Stimulated activated CD4-positive, alpha-beta T cell treated with anti-CD3 and anti-CD28 coated beads, Interleukin-15, amount 100 ng/mL, for 1 hour (primary cell): Measurements from ENCODE around the gene ZP4.
"Not testable (repeated sequence)": the region's sequence is repeated elsewhere in the genome, so short reads cannot be mapped to it uniquely, and the experiment has no call there.

Experiments used
- DNase-seq, 2 donors: peaks; one replicate each; pipeline ENCODE4 v3.0.0-alpha.2; 2020; ENCODE audit warnings: low read depth in 1 of 2, low spot score in 1 of 2

The ZP4 gene

GRCh38 chr1:237878406-237878805 is 12.3 kb downstream of the ZP4 start:
- no peak for DNase-seq

- DNase-seq: no peak
These were observed 13.1 kb downstream of the ZP4 start for GRCh38 chr1:237877631-237878030.

GRCh38 chr1:237875291-237875690 is 15.4 kb downstream of the ZP4 start:
- DNase-seq: no peak

GRCh38 chr1:237873487-237874211 is 17.1 kb downstream of the ZP4 start:
- no peak for DNase-seq

GRCh38 chr1:237868817-237869600 is 21.7 kb downstream of the ZP4 start:
- DNase-seq: no peak

GRCh38 chr1:237867380-237867888 is 23.3 kb downstream of the ZP4 start:
- no peak for DNase-seq

GRCh38 chr1:237864338-237865244 is 26.1 kb downstream of the ZP4 start:
- no peak for DNase-seq

GRCh38 chr1:237863234-237863633 is 27.5 kb downstream of the ZP4 start:
- no peak for DNase-seq

GRCh38 chr1:237861944-237862343 is 28.8 kb downstream of the ZP4 start:
- DNase-seq: no peak

GRCh38 chr1:237858992-237859391 is 31.7 kb downstream of the ZP4 start:
- DNase-seq: no peak

GRCh38 chr1:237857455-237857854 is 33.3 kb downstream of the ZP4 start:
- no peak for DNase-seq

- DNase-seq: no peak
These were observed 38.4 kb downstream of the ZP4 start for GRCh38 chr1:237852342-237852741.

- no peak for DNase-seq
These were observed 39.4 kb downstream of the ZP4 start for GRCh38 chr1:237851210-237851845.

GRCh38 chr1:237843516-237843915 is 47.2 kb downstream of the ZP4 start:
- DNase-seq: not testable (repeated sequence)

GRCh38 chr1:237841485-237841884 is 49.2 kb downstream of the ZP4 start:
- DNase-seq: no peak

- no peak for DNase-seq
These were observed 51.7 kb downstream of the ZP4 start for GRCh38 chr1:237838904-237839534.

GRCh38 chr1:237838320-237838719 is 52.4 kb downstream of the ZP4 start:
- no peak for DNase-seq

GRCh38 chr1:237834461-237834860 is 56.3 kb downstream of the ZP4 start:
- no peak for DNase-seq

- no peak for DNase-seq
These were observed 56.7 kb downstream of the ZP4 start for GRCh38 chr1:237834048-237834447.

GRCh38 chr1:237832858-237833257 is 57.9 kb downstream of the ZP4 start:
- no peak for DNase-seq
